A549 treated with dexamethasone at 1 μM for 4 hours (cell line): ENCODE results near the gene HRH2. TPM values are rescaled to one million over a fixed set of nuclear protein-coding genes. Genes with fewer than 3 reads are reported as not detected.

Experiments used
- total RNA-seq: library from RNA; stranded (reverse); fragments of 200-300 nt; extraction: Qiagen RNA extraction; gene quantifications from 5 replicates; pipeline ENCODE4 v1.2.3, GENCODE V29; 2022

HRH2 gene
- 0.34 to 0.69 TPM (median 0.55 TPM) in 5 replicates for total RNA-seq

GRCh38 chr5:175657593-175658271, at the start of gene HRH2:
HRH2 (plus strand) TSS chr5:175658071; CDS start chr5:175683234, 25,163 bp downstream.

Other genes with a start within 250 kb of the HRH2 start
- 0.02 to 0.15 TPM (median 0.06 TPM) in 5 replicates for gene DRD1, start 213.9 kb upstream of the HRH2 start, total RNA-seq
- 81.9 to 104 TPM (median 97.6 TPM) in 5 replicates for gene SFXN1, start 179.5 kb upstream of the HRH2 start, total RNA-seq
- 129 to 235 TPM (median 194 TPM) in 5 replicates for gene CPLX2, start 213.5 kb downstream of the HRH2 start, total RNA-seq